Measurements from ENCODE around the gene TTC13.

The TTC13 gene

DNA sequence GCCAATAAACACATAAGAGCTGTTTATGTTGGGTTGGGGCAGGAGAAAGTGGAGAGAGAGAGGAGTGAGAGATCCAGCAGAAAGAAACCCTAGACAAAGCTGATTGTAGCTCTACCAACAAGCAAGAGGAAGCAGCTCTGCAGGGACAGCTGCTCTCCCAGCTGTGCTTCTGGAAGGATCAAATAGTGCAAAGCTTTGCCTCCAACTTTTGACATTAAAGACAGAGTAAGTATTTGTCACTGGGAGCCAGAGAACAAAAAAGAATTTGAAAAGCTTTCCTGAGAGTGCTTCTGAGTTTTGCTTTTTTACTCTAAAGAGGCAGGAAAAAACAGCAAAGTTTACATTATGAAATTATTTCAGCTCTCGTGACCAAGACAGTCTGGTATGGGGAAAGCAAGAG lies 81.9 kb downstream of the TTC13 start:
- Mint-ChIP-seq H3K27ac (no peak overlapping the region), H3K36me3 (no peaks in the 10 kb centered on the region), H3K9me3 (no peaks in the 10 kb centered on the region), H3K4me1 (no peaks in the 10 kb centered on the region), H3K27me3 (peaks cover 7% of the 10 kb centered on the region), H3K4me3 (no peak overlapping the region)
- CTCF ChIA-PET: no interaction called here
- DNase-seq: no peak

DNA sequence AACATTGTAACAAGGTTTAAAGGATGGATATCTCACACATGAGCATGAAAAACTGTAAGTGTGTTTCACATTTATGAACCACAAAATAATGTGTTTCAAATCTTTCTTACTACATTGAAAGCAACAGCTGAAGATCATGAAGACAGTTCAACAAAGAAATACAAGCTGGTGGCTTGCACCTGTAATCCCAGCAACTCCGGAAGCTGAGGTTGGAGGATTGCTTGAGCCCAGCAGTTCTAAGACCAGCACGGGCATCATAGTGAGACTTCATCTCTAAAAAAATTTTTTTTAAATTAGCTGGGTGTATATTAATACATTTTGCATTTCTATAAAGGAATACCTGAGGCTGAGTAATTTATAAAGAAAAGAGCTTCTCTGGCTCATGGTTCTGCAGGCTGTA lies 83.2 kb downstream of the TTC13 start:
- Mint-ChIP-seq H3K4me3 (no peak overlapping the region), H3K36me3 (no peaks in the 10 kb centered on the region), H3K4me1 (no peaks in the 10 kb centered on the region), H3K27me3 (peaks cover 7% of the 10 kb centered on the region), H3K27ac (no peak overlapping the region), H3K9me3 (no peaks in the 10 kb centered on the region)
- no peak for DNase-seq
- CTCF ChIA-PET: no interaction called here

DNA sequence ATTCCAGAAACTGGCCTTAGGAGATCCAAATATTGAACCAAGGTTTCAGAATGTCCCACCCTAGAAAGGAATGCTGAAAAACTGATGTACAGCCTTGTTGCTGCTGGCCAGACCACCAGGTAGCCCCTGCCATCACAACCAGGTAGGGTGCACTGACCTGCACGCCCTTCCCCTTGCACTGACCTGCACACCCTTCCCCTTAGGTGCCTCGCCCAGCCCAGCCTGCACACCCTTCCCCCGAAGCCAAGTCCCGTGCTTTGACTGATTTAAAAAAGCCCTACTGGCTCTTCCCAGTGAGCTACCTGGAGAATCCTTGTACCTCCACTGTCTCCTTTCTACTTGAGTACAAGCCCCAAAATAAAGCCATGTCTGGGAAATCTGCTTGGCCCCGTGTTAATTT lies 84.0 kb downstream of the TTC13 start:
- peaks cover 7% of the 10 kb centered on the region for H3K27me3 Mint-ChIP-seq
- no peaks in the 10 kb centered on the region for H3K4me1 Mint-ChIP-seq
- H3K27ac Mint-ChIP-seq: no peak overlapping the region
- H3K36me3 Mint-ChIP-seq: no peaks in the 10 kb centered on the region
- no peak overlapping the region for H3K4me3 Mint-ChIP-seq
- no peaks in the 10 kb centered on the region for H3K9me3 Mint-ChIP-seq
- CTCF ChIA-PET: no interaction called here
- no peak for DNase-seq

DNA sequence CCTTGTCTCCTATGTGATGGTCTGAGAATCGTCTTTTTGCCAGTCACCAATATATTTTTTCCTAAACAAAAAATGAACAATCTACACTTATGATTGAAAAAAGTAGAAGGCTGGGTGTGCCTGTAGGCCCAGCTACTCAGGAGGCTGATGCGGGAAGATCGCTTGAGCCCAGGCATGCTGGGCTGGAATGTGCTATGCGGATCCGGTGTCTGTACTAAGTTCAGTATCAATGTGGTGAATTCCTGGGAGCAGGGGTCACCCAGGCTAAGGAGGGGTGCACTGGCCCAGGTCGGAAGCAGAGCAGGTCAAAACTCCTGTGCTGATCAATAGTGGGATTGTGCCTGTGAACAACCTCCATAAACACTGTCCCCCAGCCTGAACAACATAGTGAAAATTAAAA lies 84.6 kb downstream of the TTC13 start:
- DNase-seq: no peak
- no peak overlapping the region for H3K27ac Mint-ChIP-seq
- CTCF ChIA-PET: interaction anchor here (0.6 kb wide), 1 partner anchor 19 kb away, joined by 3 read pairs; no protein-coding TSS in a partner anchor
- no peaks in the 10 kb centered on the region for H3K9me3 Mint-ChIP-seq
- H3K36me3 Mint-ChIP-seq: no peaks in the 10 kb centered on the region
- H3K4me3 Mint-ChIP-seq: no peak overlapping the region
- no peaks in the 10 kb centered on the region for H3K4me1 Mint-ChIP-seq
- peaks cover 7% of the 10 kb centered on the region for H3K27me3 Mint-ChIP-seq

DNA sequence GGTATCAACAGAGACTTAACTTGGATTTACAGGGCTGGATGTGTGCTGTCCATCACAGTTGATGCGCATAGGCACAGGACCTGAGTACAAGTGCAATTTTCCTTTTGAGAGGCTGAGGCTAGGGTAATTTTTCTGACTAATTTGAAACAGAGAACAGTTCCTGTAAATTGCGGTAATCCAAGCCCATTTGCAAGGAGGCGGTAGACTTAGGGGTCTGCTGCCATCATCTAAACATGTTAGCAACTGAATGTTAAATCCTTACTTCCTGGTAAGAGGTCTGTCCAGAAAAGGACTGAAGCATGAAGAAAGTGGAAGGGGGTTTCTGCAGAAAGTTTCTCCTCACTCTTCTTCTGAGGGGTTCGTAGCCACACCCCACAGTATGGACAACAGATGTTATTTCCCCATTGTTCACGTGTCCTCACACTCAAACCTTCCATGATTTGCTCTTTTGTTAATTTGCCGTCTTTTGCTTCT lies 86.6 kb downstream of the TTC13 start:
- no peaks in the 10 kb centered on the region for H3K4me1 Mint-ChIP-seq
- no peaks in the 10 kb centered on the region for H3K36me3 Mint-ChIP-seq
- no peak overlapping the region for H3K4me3 Mint-ChIP-seq
- H3K27me3 Mint-ChIP-seq: peaks cover 7% of the 10 kb centered on the region
- H3K9me3 Mint-ChIP-seq: no peaks in the 10 kb centered on the region
- H3K27ac Mint-ChIP-seq: no peak overlapping the region
- CTCF ChIA-PET: no interaction called here
- DNase-seq: no peak

DNA sequence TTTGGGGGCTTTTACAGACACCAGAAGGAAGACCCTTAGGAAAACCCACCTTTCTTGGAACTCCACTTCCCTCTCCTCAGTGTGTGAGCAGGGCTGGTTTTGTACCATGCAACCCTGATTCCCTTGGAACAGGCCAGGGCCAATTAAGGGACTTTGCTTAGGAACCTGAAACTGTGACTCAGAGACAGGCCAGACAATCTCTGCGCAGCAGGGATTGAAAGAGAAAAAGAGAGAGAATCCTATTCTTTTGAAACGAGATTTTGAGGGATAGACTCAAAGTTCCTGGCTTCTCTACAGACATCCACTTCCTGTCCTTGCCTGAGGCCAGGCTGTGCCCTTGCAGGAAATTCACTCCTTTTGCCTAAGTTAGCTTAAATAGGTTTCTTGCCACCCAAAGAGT lies 87.2 kb downstream of the TTC13 start:
- Mint-ChIP-seq H3K4me3 (no peak overlapping the region), H3K4me1 (no peaks in the 10 kb centered on the region), H3K36me3 (no peaks in the 10 kb centered on the region), H3K27me3 (peaks cover 7% of the 10 kb centered on the region), H3K27ac (no peak overlapping the region), H3K9me3 (no peaks in the 10 kb centered on the region)
- DNase-seq: no peak
- CTCF ChIA-PET: no interaction called here

DNA sequence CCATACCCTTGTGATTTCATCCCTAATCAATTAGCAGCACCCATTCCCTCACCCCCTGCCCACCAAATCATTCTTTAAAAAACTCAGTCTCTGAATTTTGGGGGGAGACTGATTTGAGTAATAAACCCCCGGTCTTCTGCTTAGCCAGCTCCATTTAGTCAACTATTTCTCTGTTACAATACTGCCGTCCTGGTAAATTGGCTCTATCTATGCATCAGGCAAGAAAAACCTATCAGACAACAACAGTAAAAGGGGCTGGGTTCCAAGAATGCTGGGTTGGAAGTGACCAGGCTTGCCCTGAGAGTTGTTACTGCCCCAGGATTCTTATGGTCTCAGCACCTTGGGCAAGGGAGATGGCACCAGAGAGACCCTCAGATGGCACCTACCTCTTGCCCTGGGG lies 94.0 kb downstream of the TTC13 start:
- CTCF ChIA-PET: no interaction called here
- Mint-ChIP-seq H3K27ac (no peak overlapping the region), H3K4me3 (no peak overlapping the region), H3K36me3 (no peaks in the 10 kb centered on the region), H3K27me3 (peaks cover 34% of the 10 kb centered on the region), H3K4me1 (no peaks in the 10 kb centered on the region), H3K9me3 (peaks cover 3% of the 10 kb centered on the region)
- no peak for DNase-seq

DNA sequence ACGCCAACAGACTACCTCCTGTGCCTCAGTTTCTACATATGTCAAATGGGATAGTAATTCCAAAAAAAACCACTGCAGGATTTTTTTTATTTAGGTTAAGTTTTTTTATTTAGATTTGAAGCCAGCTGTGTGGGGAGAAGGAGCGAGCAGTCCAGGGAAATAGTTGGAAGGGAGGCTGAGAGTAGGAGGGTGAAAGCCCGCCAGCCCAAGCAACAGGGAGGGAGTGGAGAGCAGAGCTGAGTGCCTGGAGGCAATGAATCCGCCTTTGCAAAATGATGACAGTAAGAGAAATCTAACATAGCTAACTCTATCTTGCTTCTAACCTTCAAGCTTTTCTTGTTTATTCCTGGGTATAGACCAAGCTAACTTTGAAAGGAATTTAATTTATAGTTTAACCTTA lies 94.7 kb downstream of the TTC13 start:
- CTCF ChIA-PET: no interaction called here
- Mint-ChIP-seq H3K27ac (no peak overlapping the region), H3K36me3 (no peaks in the 10 kb centered on the region), H3K4me3 (no peak overlapping the region), H3K9me3 (peaks cover 3% of the 10 kb centered on the region), H3K27me3 (peaks cover 40% of the 10 kb centered on the region), H3K4me1 (no peaks in the 10 kb centered on the region)
- no peak for DNase-seq

DNA sequence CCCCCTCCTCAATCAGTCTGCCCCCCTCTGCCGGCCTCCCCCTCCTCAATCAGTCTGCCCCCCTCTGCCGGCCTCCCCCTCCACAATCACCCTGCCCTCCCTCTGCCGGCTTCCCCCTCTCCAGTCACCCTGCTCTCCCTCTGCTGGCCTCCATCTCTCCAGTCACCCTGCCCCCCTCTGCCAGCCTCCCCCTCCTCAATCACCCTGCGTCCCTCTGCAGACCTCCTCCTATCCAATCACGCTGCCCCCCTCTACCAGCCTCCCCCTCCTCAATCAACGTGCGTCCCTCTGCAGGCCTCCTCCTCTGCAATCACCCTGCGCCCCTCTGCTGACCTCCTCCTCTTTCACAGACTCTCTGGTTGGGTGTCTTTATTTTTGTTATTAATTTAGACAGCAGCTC lies 98.9 kb downstream of the TTC13 start:
- H3K9me3 Mint-ChIP-seq: peaks cover 3% of the 10 kb centered on the region
- H3K4me3 Mint-ChIP-seq: no peak overlapping the region
- peaks cover 57% of the 10 kb centered on the region for H3K27me3 Mint-ChIP-seq
- H3K4me1 Mint-ChIP-seq: no peaks in the 10 kb centered on the region
- DNase-seq: no peak
- no peak overlapping the region for H3K27ac Mint-ChIP-seq
- no peaks in the 10 kb centered on the region for H3K36me3 Mint-ChIP-seq
- CTCF ChIA-PET: no interaction called here

DNA sequence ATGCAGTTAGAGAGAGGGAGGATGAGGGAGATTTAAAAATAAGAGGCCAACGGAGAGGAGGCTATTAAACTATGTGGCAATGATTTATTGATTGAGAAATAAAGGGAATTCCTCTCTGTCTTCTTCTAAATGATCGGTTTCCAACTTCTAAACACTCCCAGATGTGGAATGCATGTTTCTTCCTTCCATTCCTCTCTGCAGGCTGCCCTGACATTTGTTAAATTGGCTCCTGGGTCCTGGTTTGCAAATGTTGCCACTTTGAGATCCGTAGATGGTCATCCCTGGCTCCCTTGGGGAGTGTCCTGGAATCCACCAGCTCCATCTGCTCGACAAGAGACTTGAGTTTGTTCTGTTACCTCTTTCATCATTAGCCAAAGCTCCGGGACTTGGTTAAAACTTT lies 100.1 kb downstream of the TTC13 start:
- no peaks in the 10 kb centered on the region for H3K36me3 Mint-ChIP-seq
- no peak for DNase-seq
- H3K9me3 Mint-ChIP-seq: no peaks in the 10 kb centered on the region
- no peak overlapping the region for H3K27ac Mint-ChIP-seq
- peaks cover 60% of the 10 kb centered on the region for H3K27me3 Mint-ChIP-seq
- H3K4me3 Mint-ChIP-seq: no peak overlapping the region
- no peaks in the 10 kb centered on the region for H3K4me1 Mint-ChIP-seq
- CTCF ChIA-PET: no interaction called here

DNA sequence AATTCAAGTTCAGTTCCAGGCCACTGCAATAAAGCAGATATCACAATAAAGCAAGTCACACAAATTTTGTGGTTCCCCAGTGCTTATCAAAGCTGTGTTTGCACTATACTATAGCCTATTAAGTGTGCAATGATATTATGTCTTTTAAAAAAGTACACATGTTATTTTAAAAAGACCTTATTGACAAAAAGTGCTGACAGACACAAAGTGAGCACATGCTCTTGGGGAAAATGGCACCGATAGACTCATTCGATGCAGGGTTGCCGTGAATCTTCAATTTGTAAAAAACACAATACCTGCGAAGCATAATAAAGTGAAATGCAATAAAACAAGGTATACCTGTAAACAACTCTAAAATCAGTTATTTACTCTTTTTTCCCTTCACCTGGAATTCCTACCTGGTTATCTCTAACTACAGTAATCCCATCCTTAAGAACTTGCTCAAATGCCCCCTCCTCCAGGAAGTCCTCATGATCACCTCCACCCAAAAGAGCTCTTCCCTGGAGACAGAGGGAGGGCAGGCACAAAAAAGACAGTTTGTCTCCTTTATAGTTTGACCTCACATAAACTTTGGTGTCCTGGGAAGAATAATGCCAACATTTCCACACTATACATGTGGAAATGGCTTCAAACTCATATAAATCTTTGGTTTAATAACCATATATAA lies 100.6 kb downstream of the TTC13 start:
- Mint-ChIP-seq H3K27me3 (peaks cover 60% of the 10 kb centered on the region), H3K9me3 (no peaks in the 10 kb centered on the region)
- CTCF ChIA-PET: no interaction called here

DNA sequence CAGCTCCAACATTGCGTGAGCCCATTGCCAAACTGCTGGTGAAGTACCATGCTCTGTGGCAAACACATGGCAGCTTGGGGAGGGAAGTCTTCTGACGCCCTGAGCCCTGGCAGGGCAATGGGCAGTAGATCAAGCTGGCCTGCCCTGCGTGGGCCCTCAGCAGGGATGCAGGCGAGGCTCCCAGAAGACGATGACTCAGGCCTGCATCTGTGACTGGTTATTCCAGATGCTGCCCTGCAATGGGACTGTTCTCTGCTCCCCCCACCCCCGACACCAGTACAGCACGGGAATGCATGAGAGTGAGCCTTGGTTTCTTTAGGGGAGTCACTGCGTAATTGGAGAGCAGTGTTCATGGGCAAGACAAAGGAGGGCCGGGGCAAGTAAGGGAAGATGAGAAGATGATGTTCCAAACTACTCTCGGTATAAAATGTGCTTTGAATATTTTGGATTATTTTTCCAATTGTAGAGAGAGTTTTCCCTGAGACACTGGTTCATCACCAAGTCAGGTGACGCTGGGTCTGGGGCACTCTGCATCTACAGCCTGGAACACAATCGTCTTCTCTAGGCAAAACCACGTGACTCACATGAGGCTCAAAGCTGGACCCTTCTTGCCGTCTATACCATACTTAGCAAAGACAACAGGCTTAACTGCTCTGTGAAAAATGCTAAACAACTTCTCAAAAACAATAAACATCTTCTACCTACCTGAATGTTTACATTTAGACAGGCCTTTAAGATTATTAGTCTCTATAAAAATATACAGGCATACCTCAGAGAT lies 101.3 kb downstream of the TTC13 start:
- no peak overlapping the region for H3K27ac Mint-ChIP-seq
- DNase-seq: no peak
- no peaks in the 10 kb centered on the region for H3K36me3 Mint-ChIP-seq
- H3K27me3 Mint-ChIP-seq: peaks cover 64% of the 10 kb centered on the region
- H3K4me3 Mint-ChIP-seq: no peak overlapping the region
- CTCF ChIA-PET: no interaction called here
- H3K9me3 Mint-ChIP-seq: no peaks in the 10 kb centered on the region
- no peaks in the 10 kb centered on the region for H3K4me1 Mint-ChIP-seq

More for the DNA sequence above, 100.6 kb downstream of the TTC13 start:
- no peak overlapping the region for H3K27ac Mint-ChIP-seq
- H3K4me3 Mint-ChIP-seq: no peak overlapping the region
- no peaks in the 10 kb centered on the region for H3K4me1 Mint-ChIP-seq
- no peaks in the 10 kb centered on the region for H3K36me3 Mint-ChIP-seq
- no peak for DNase-seq

DNA sequence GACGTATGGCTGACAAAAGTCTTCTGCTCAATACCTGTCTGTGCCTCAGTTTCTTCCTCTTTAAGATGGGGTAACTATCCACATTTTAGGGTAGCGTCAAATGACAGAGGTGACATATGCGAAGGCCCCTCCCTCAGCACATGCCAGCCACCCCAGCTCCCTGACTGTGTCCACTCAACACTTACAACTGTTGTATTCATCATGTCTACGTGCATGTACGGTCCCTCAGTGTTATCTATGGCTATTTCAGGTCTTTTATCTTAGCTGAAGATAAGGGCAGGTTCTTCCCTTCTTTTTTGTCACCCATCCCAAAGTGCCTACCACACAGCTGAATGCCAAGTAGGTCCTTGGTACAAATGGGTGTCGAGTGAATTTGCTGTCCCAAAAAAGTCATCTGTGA lies 102.0 kb downstream of the TTC13 start:
- DNase-seq: no peak
- H3K4me1 Mint-ChIP-seq: no peaks in the 10 kb centered on the region
- H3K4me3 Mint-ChIP-seq: no peak overlapping the region
- peaks cover 68% of the 10 kb centered on the region for H3K27me3 Mint-ChIP-seq
- no peaks in the 10 kb centered on the region for H3K36me3 Mint-ChIP-seq
- CTCF ChIA-PET: no interaction called here
- no peak overlapping the region for H3K27ac Mint-ChIP-seq
- H3K9me3 Mint-ChIP-seq: no peaks in the 10 kb centered on the region

DNA sequence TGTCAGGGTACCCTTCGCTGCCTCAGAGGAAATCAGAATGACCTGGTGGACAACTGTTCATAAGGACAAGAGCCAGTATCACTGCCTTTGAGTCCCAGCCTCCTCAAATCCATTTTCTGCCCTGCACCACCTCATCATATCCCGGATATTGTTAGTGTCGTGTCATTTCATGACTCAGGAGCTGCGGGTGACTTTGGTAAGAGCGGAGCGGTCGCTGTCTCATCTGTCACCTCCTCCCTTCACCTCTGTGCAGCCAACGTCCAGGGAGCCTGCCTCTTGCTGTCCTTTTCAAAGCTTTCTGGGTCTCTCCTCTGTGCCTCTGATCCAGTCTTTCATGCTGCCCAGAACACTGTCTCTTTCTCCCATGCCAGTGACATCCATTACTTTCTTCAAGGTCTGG lies 103.3 kb downstream of the TTC13 start:
- CTCF ChIA-PET: no interaction called here
- H3K27me3 Mint-ChIP-seq: peaks cover 72% of the 10 kb centered on the region

DNA sequence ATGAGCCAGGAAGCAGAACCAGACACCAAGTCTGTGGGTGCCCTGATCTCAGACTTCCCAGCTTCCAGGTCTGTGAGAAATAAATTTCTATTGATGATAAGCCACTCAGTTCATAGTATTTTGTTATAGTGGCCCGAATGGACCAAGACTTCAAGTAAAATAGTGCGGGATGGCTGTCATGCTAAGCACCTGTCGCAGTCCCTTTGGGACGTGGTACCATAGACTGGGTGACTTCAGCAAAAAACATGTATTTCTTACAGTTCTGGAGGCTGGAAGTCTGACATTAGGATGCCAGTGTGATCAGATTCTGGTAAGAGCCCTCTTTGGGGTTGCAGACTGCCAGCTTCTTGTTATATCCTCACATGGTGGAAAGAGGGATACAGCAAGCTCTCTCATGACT lies 107.7 kb downstream of the TTC13 start:
- H3K27ac Mint-ChIP-seq: no peak overlapping the region
- CTCF ChIA-PET: no interaction called here
- H3K4me1 Mint-ChIP-seq: peaks cover 15% of the 10 kb centered on the region
- peaks cover 74% of the 10 kb centered on the region for H3K27me3 Mint-ChIP-seq
- no peak for DNase-seq
- H3K4me3 Mint-ChIP-seq: no peak overlapping the region
- H3K9me3 Mint-ChIP-seq: no peaks in the 10 kb centered on the region
- H3K36me3 Mint-ChIP-seq: no peaks in the 10 kb centered on the region

More for the DNA sequence above, 103.3 kb downstream of the TTC13 start:
- no peaks in the 10 kb centered on the region for H3K4me1 Mint-ChIP-seq
- H3K36me3 Mint-ChIP-seq: no peaks in the 10 kb centered on the region
- no peak for DNase-seq
- no peak overlapping the region for H3K27ac Mint-ChIP-seq
- H3K9me3 Mint-ChIP-seq: no peaks in the 10 kb centered on the region
- H3K4me3 Mint-ChIP-seq: no peak overlapping the region

Data from activated naive CD4-positive, alpha-beta T cell treated with anti-CD3 and anti-CD28 coated beads, Interleukin-2, amount 10 ng/mL, durations not matched to agents 7 days and 5 days (primary cell).